ENCODE results near the gene CDK5R1.

The CDK5R1 gene

GRCh38 chr17:32510466-32510865, 23.7 kb downstream of the CDK5R1 start:
- in situ Hi-C loops (cut with MboI; ENCODE audit: low pct_unique_long_range_greater_than_20kb, low sequenced_read_pairs, unreplicated experiment), result no loop called here
- TF ChIP-seq CTCF (IDR thresholded peaks at IDR 0.05; ENCODE audit: extremely low read depth, insufficient read depth, missing control alignments), result no peak
- no peak for DNase-seq (ENCODE audit: low spot score)

- in situ Hi-C loops (cut with MboI; ENCODE audit: low pct_unique_long_range_greater_than_20kb, low sequenced_read_pairs, unreplicated experiment), result no loop called here
- TF ChIP-seq CTCF (IDR thresholded peaks at IDR 0.05; ENCODE audit: extremely low read depth, insufficient read depth, missing control alignments), result no peak
Measured at GRCh38 chr17:32512328-32512727, 25.5 kb downstream of the CDK5R1 start.

GRCh38 chr17:32513579-32513978, 26.8 kb downstream of the CDK5R1 start:
- no peak for TF ChIP-seq CTCF (IDR thresholded peaks at IDR 0.05; ENCODE audit: extremely low read depth, insufficient read depth, missing control alignments)
- in situ Hi-C loops (cut with MboI; ENCODE audit: low pct_unique_long_range_greater_than_20kb, low sequenced_read_pairs, unreplicated experiment), result no loop called here
- no peak for DNase-seq (ENCODE audit: low spot score)

More at GRCh38 chr17:32512328-32512727, 25.5 kb downstream of the CDK5R1 start:
- no peak for DNase-seq (ENCODE audit: low spot score)

- no peak for TF ChIP-seq CTCF (IDR thresholded peaks at IDR 0.05; ENCODE audit: extremely low read depth, insufficient read depth, missing control alignments)
- no peak for DNase-seq (ENCODE audit: low spot score)
- in situ Hi-C loops (cut with MboI; ENCODE audit: low pct_unique_long_range_greater_than_20kb, low sequenced_read_pairs, unreplicated experiment), result no loop called here
Measured at GRCh38 chr17:32514606-32515005, 27.8 kb downstream of the CDK5R1 start.

- no peak for TF ChIP-seq CTCF (IDR thresholded peaks at IDR 0.05; ENCODE audit: extremely low read depth, insufficient read depth, missing control alignments)
- peak; percentile 80 for DNase-seq (ENCODE audit: low spot score)
- in situ Hi-C loops (cut with MboI; ENCODE audit: low pct_unique_long_range_greater_than_20kb, low sequenced_read_pairs, unreplicated experiment), result no loop called here
Measured at GRCh38 chr17:32515677-32516383, 29.0 kb downstream of the CDK5R1 start.

GRCh38 chr17:32516450-32516849, 29.7 kb downstream of the CDK5R1 start:
- DNase-seq (ENCODE audit: low spot score), result no peak
- TF ChIP-seq CTCF (IDR thresholded peaks at IDR 0.05; ENCODE audit: extremely low read depth, insufficient read depth, missing control alignments), result no peak
- in situ Hi-C loops (cut with MboI; ENCODE audit: low pct_unique_long_range_greater_than_20kb, low sequenced_read_pairs, unreplicated experiment), result no loop called here

All from GM13977 (cell line).